Upper lobe of right lung (tissue), 1 donor: ENCODE data around the gene PLEKHA7. TPM values are rescaled to one million over a fixed set of nuclear protein-coding genes. Genes with fewer than 3 reads are reported as not detected.

Experiments used
- ATAC-seq: fragments of 200-7000 bp; cut with Tn5 transposase; one replicate; pipeline ENCODE4 v1.9.1; 2020; ENCODE audit warnings: mild to moderate bottlenecking, moderate library complexity
- DNase-seq: peaks from one replicate; pipeline ENCODE4 v3.0.0-alpha.2; 2020
- H3K27ac ChIP-seq: fragments of 200-600 bp; one replicate; pipeline ENCODE4 v1.8.0; 2022
- H3K27me3 ChIP-seq: fragments of 200-600 bp; one replicate; pipeline ENCODE4 v1.8.0; 2022; ENCODE audit warnings: mild to moderate bottlenecking
- H3K36me3 ChIP-seq: fragments of 200-600 bp; one replicate; pipeline ENCODE4 v1.8.0; 2022
- H3K4me1 ChIP-seq: fragments of 200-600 bp; one replicate; pipeline ENCODE4 v1.8.0; 2022
- H3K4me3 ChIP-seq: fragments of 200-600 bp; one replicate; pipeline ENCODE4 v1.8.0; 2022; ENCODE audit warnings: mild to moderate bottlenecking
- H3K9me3 ChIP-seq: fragments of 200-600 bp; one replicate; pipeline ENCODE4 v1.8.0; 2022
- CTCF ChIP-seq: fragments of 200-600 bp; IDR thresholded peaks from one replicate; pipeline ENCODE4 v1.8.0; 2022; ENCODE audit warnings: antibody characterized with exemption
- intact Hi-C: fragments of 100-400 bp; cut with DNase I; formaldehyde crosslinking; loops from one replicate; pipeline ENCODE4 v1.11.0; 2022
- total RNA-seq: library from RNA; stranded (reverse); fragmentation: NEBNext Ultra II Directional; extraction: Animal tissue kit (Norgen Biotek cat#: 25700); gene quantifications from one replicate; pipeline ENCODE4 v1.2.1, GENCODE V29; 2021
- donor health status: DM: no; HTN: yes; CAD: no; lungs with severe emphysema.

PLEKHA7 gene
- total RNA-seq, 1 donor from 2014 or later: 43.6 TPM

GRCh38 chr11:16769386-16769785 is 244.8 kb downstream of the PLEKHA7 start:
- no peak overlapping the region for H3K4me3 ChIP-seq
- H3K4me1 ChIP-seq: no peaks in the 10 kb centered on the region
- H3K9me3 ChIP-seq: no peaks in the 10 kb centered on the region
- H3K27ac ChIP-seq: no peak overlapping the region
- H3K27me3 ChIP-seq: no peaks in the 10 kb centered on the region
- TF ChIP-seq CTCF: no peak
- no peak for ATAC-seq
- intact Hi-C loops: no loop called here
- no peaks in the 10 kb centered on the region for H3K36me3 ChIP-seq
- no peak for DNase-seq

GRCh38 chr11:16767957-16768356 is 246.3 kb downstream of the PLEKHA7 start:
- Histone ChIP-seq H3K4me3 (no peak overlapping the region), H3K36me3 (no peaks in the 10 kb centered on the region), H3K27ac (no peak overlapping the region), H3K27me3 (no peaks in the 10 kb centered on the region), H3K9me3 (no peaks in the 10 kb centered on the region), H3K4me1 (no peaks in the 10 kb centered on the region)
- intact Hi-C loops: no loop called here
- no peak for TF ChIP-seq CTCF
- ATAC-seq (no peak), DNase-seq (no peak)

GRCh38 chr11:16767137-16767536 is 247.1 kb downstream of the PLEKHA7 start:
- H3K4me3 ChIP-seq: no peak overlapping the region
- no peak for ATAC-seq
- H3K36me3 ChIP-seq: no peaks in the 10 kb centered on the region
- no peak overlapping the region for H3K27ac ChIP-seq
- no peak for TF ChIP-seq CTCF
- no peaks in the 10 kb centered on the region for H3K4me1 ChIP-seq
- no peak for DNase-seq
- H3K27me3 ChIP-seq: no peaks in the 10 kb centered on the region
- no peaks in the 10 kb centered on the region for H3K9me3 ChIP-seq
- intact Hi-C loops: no loop called here

GRCh38 chr11:16764888-16765287 is 249.3 kb downstream of the PLEKHA7 start:
- Histone ChIP-seq H3K27ac (no peak overlapping the region), H3K4me1 (peaks cover 1% of the 10 kb centered on the region), H3K27me3 (no peaks in the 10 kb centered on the region), H3K9me3 (no peaks in the 10 kb centered on the region), H3K36me3 (no peaks in the 10 kb centered on the region), H3K4me3 (no peak overlapping the region)
- no peak for TF ChIP-seq CTCF
- ATAC-seq: no peak
- no peak for DNase-seq
- intact Hi-C loops: no loop called here

GRCh38 chr11:16763746-16764145 is 250.5 kb downstream of the PLEKHA7 start:
- Histone ChIP-seq H3K4me1 (peaks cover 5% of the 10 kb centered on the region), H3K9me3 (no peaks in the 10 kb centered on the region), H3K36me3 (no peaks in the 10 kb centered on the region), H3K4me3 (no peak overlapping the region), H3K27me3 (no peaks in the 10 kb centered on the region), H3K27ac (no peak overlapping the region)
- no peak for TF ChIP-seq CTCF
- intact Hi-C loops: no loop called here
- DNase-seq (no peak), ATAC-seq (no peak)

- Histone ChIP-seq H3K36me3 (peaks cover 35% of the 10 kb centered on the region), H3K27me3 (no peaks in the 10 kb centered on the region), H3K4me1 (peaks cover 5% of the 10 kb centered on the region), H3K9me3 (no peaks in the 10 kb centered on the region), H3K27ac (no peak overlapping the region), H3K4me3 (no peak overlapping the region)
- intact Hi-C loops: no loop called here
- no peak for DNase-seq
- no peak for TF ChIP-seq CTCF
- no peak for ATAC-seq
These were observed 254.2 kb downstream of the PLEKHA7 start for GRCh38 chr11:16759857-16760508.
